Small intestine (tissue), 7 donors: Measurements from ENCODE around the gene SLC8A1. TPM values are rescaled to one million over a fixed set of nuclear protein-coding genes. Genes with fewer than 3 reads are reported as not detected.

Experiments used
- DNase-seq, 2 donors: peaks; one replicate each; pipeline versions ENCODE4 v3.0.0 to v3.0.0-alpha.2; 2013
- FAIRE-seq: peaks from 2 replicates; lab custom pipeline; 2012; peaks lifted over from hg19 to GRCh38; lab: Jason Lieb, UNC
- H3K27ac ChIP-seq, 3 donors: one replicate each; pipeline ENCODE4 v1.5.1; 2013; ENCODE audit warnings: low read length in 2 of 3, mild to moderate bottlenecking in 2 of 3, control low read depth in 1 of 3, inconsistent platforms in 1 of 3, low read depth in 1 of 3, moderate library complexity in 1 of 3
- H3K27me3 ChIP-seq, 3 donors: one replicate each; pipeline ENCODE4 v1.6.1; 2013; ENCODE audit warnings: low read length in 3 of 3, inconsistent platforms in 1 of 3; ENCODE audit not compliant: control insufficient read depth in 3 of 3, insufficient read depth in 3 of 3
- H3K36me3 ChIP-seq, 3 donors: one replicate each; pipeline ENCODE4 v1.6.1; 2013; ENCODE audit warnings: low read length in 3 of 3, inconsistent platforms in 1 of 3, low read depth in 1 of 3, mild to moderate bottlenecking in 1 of 3, moderate library complexity in 1 of 3; ENCODE audit not compliant: control insufficient read depth in 3 of 3, insufficient read depth in 2 of 3
- H3K4me1 ChIP-seq, 3 donors: one replicate each; pipeline ENCODE4 v1.6.1; 2013; ENCODE audit warnings: low read length in 2 of 3, inconsistent platforms in 1 of 3, low read depth in 1 of 3, mild to moderate bottlenecking in 1 of 3, moderate library complexity in 1 of 3; ENCODE audit not compliant: control insufficient read depth in 3 of 3, insufficient read depth in 2 of 3
- H3K4me3 ChIP-seq, 3 donors: one replicate each; pipeline ENCODE4 v1.5.1; 2013; ENCODE audit warnings: low read length in 3 of 3, control low read depth in 1 of 3, inconsistent platforms in 1 of 3, low read depth in 1 of 3, mild to moderate bottlenecking in 1 of 3, moderate library complexity in 1 of 3
- H3K9me3 ChIP-seq, 2 donors: one replicate each; pipeline ENCODE4 v1.6.1; 2013; ENCODE audit warnings: low read depth in 1 of 2, low read length in 1 of 2; ENCODE audit not compliant: control insufficient read depth in 2 of 2, insufficient read depth in 1 of 2
- WGBS, 3 donors: extraction: QIAGEN DNeasy Blood & Tissue Kit; methylation state at CpG; one replicate each; pipeline ENCODE4 v1.1.7; 2013; 5-methylcytosine and 5-hydroxymethylcytosine counted together
- polyA plus RNA-seq, 4 donors: library from polyadenylated mRNA; stranded (reverse) in 3 of 4; unstranded in 1 of 4; fragments of 200-250 nt in 3 of 4; fragments of 120-200 nt in 1 of 4; gene quantifications; one replicate each; pipeline versions ENCODE4 v1.2.1 to v1.2.3, GENCODE V29; 2013
- donor health status: healthy with polysubstance abuse.
- donor health status: control.
- donor health status: control.
- donor health status: Bipolar disorder and iron deficiency.
- donor health status: healthy.

The SLC8A1 gene
- polyA plus RNA-seq, 4 donors, result 0.22 to 5.6 (median 1.9) TPM

DNA sequence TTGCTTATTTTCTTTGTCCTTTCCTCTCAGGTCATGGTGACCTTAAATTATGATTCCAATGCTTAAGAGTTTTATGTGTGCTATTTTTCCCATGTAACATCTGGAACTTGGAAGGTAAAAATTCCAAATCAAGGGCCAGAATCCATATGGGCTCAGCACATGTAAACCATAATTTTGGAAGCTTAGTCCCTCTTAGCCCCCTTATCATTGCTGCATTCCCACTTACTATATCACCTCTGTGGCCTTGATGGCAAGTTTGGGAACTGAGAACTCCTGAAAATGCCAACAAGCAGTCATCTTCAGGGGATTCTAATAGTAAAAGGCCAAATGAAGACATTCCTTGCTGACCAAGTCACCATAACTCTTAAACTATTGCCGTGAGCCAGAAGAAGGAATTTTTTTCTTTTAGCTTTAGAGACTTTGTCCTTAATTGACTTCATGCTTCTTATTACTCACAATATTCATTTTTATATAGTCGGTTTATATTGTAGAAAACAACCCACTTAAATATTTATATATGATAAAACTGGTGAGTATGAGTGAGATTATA lies 251.4 kb downstream of the SLC8A1 start:
- no peaks in the 10 kb centered on the region for H3K27me3 ChIP-seq
- no peak overlapping the region for H3K4me3 ChIP-seq
- FAIRE-seq (no peak), DNase-seq (no peak)
- no peaks in the 10 kb centered on the region for H3K9me3 ChIP-seq
- no peak overlapping the region for H3K27ac ChIP-seq
- no peaks in the 10 kb centered on the region for H3K4me1 ChIP-seq
- WGBS, 3 donors, result 73 to 83% (median 80%) methylated on average over 2 of the region's 2 CpGs
- H3K36me3 ChIP-seq, result no peaks in the 10 kb centered on the region

DNA sequence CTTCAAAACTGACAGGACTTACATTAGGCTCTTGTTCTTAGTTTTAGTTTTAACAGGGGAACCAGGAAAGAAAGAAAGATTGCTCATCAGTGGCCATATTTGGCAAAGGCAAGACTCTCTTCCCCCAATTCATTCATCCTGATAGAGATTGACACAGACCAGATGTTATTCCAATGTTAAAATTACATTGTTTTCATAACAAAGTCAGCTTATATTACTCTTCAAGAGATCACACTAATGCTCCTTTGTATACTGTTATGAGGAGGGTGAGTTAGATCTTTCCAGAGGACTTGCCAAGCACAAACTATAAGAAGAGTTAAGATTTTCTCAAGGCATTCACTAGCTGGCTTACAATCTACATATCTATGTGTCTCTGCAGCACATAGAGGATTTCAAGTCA lies 252.1 kb downstream of the SLC8A1 start:
- FAIRE-seq (no peak), DNase-seq (no peak)
- H3K9me3 ChIP-seq, result no peaks in the 10 kb centered on the region
- H3K4me3 ChIP-seq, result no peak overlapping the region
- H3K27me3 ChIP-seq, result no peaks in the 10 kb centered on the region
- no peaks in the 10 kb centered on the region for H3K36me3 ChIP-seq
- peaks cover 0 to 5% (median 0%) of the 10 kb centered on the region in 3 donors for H3K4me1 ChIP-seq
- no peak overlapping the region for H3K27ac ChIP-seq

DNA sequence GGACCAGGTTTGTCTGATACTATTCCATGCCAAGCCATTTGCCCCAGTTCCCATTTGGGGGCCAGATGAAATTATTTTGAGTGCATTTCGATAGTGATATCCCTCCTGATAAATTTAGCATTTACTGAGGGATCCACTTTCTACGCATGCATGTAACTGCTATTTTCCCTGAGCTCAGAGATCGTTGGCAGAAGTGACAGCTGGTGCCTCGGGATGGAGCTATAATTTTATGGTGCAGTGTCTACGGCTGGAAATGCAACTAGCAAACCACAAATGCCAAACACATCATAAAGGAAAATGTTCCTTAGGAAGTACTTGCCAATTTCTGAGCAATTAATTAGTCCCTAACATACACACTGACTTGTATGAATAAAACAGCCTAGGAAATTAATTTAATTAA lies 254.8 kb downstream of the SLC8A1 start:
- WGBS, 3 donors, result 66 to 69% (median 68%) methylated on average over 5 of the region's 5 CpGs
- H3K36me3 ChIP-seq, result no peaks in the 10 kb centered on the region
- DNase-seq (no peak), FAIRE-seq (no peak)
- no peaks in the 10 kb centered on the region for H3K27me3 ChIP-seq
- H3K4me1 ChIP-seq, result peaks cover 0 to 18% (median 0%) of the 10 kb centered on the region in 3 donors
- H3K9me3 ChIP-seq, result no peaks in the 10 kb centered on the region
- H3K27ac ChIP-seq, result no peak overlapping the region
- H3K4me3 ChIP-seq, result no peak overlapping the region

DNA sequence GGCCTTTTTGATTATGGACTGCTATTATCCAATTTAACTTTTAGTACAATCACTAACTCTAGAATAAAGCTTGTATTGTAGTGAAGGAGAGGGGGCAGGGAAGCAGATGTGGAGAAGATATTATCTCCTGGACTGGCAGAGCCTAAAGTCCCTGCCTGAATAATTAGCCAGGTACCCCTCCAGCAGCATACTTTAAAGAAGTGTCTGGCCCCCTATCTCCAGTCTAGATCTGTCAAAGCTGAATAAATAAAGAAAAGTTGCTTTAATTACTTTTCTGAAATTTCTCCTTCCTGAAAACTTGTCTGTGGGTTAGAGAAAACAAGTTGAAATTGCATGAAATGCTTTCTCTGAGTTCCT lies 258.2 kb downstream of the SLC8A1 start:
- FAIRE-seq (no peak), DNase-seq (no peak)
- Histone ChIP-seq H3K9me3 (no peaks in the 10 kb centered on the region), H3K27me3 (no peaks in the 10 kb centered on the region), H3K27ac (peak overlapping the region in 1 of 3 donors; percentile 36), H3K4me1 (peaks cover 0 to 18% (median 0%) of the 10 kb centered on the region in 3 donors), H3K36me3 (no peaks in the 10 kb centered on the region), H3K4me3 (no peak overlapping the region)

DNA sequence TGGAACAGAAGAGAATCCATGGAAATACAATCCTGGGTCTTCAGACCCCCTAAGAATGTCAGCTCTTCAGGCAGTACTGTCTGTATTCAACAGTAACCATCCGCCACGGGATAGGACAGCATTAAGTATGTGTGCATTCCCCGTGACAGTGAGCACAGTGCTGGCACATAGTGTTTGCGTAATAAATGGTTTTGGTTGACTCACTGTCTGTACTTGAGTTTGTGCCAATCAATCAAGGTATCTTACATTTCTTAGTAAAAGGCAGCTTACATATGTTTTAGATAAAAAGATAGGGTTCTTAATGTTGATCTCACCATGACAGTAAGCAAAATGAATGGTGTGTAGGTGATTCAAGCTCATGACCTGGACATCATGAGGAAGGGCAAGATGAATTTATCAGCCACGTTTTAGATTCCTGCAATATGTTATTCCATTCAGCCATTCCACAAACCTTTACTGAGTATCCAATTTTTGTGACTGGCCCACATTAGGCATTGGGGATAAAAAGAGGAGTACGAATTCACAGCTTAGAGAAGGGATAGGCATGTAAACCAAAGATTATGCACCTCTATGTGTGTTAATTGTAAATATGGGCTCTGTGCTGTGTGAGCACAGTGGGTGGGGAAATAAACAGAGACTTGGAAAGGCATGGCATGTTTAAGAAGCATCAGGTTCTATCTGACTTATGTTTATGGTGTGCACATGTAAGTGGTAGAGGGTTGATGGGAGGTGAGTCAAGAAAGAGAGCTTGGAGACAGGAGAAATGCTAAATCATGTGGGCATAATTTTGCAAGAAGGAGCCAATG lies 258.8 kb downstream of the SLC8A1 start:
- no peaks in the 10 kb centered on the region for H3K36me3 ChIP-seq
- peaks cover 0 to 18% (median 0%) of the 10 kb centered on the region in 3 donors for H3K4me1 ChIP-seq
- no peaks in the 10 kb centered on the region for H3K9me3 ChIP-seq
- H3K27me3 ChIP-seq, result no peaks in the 10 kb centered on the region
- 79 to 88% (median 83%) methylated on average over 6 of the region's 6 CpGs for WGBS, 3 donors
- no peak overlapping the region for H3K27ac ChIP-seq
- FAIRE-seq, result no peak
- H3K4me3 ChIP-seq, result no peak overlapping the region
- DNase-seq, result peak in 1 of 2 donors; percentile 8

DNA sequence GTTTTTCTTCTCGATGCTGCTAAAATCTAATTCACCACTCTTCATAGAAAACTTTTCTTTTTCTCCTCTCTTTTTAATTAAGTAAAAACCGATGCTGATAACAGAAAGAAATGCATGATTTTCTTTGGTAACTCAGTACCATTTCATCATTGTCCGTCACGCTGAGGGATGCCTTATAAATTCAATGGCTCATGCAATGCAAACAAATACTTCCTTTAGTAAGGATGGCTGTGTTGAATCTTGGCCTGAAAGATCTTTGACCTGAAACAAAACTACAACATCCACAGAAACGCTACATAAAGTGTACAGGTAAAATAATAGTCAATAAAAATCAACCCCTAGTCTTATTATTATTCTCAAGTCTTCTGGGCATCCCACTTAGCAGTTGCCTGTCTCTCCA lies 261.4 kb downstream of the SLC8A1 start:
- no peaks in the 10 kb centered on the region for H3K27me3 ChIP-seq
- no peaks in the 10 kb centered on the region for H3K36me3 ChIP-seq
- H3K9me3 ChIP-seq, result no peaks in the 10 kb centered on the region
- no peak for FAIRE-seq
- H3K4me3 ChIP-seq, result no peak overlapping the region
- H3K4me1 ChIP-seq, result peaks cover 0 to 18% (median 0%) of the 10 kb centered on the region in 3 donors
- no peak for DNase-seq
- 77 to 84% (median 84%) methylated on average over 5 of the region's 5 CpGs for WGBS, 3 donors
- H3K27ac ChIP-seq, result no peak overlapping the region

DNA sequence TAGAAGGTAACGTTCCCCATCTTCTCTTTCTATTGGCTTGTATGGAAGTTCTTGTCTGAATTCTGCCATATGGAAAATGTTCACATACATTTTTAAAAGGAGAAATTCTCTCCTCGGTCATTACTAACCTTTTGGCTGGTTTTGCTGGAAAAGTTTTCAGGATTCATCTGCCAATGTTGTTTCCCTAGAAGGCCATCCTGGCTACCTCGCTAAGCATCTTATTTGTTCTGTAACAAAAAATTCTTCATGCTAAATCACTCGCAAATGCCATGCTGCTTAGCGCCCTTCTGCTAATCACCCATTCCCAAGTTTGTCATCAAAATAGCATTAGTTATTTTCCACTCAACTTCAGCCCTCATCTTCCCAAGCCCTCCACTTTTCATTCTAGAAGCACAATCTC lies 262.0 kb downstream of the SLC8A1 start:
- DNase-seq (no peak), FAIRE-seq (no peak)
- Histone ChIP-seq H3K27me3 (no peaks in the 10 kb centered on the region), H3K36me3 (no peaks in the 10 kb centered on the region), H3K4me3 (no peak overlapping the region), H3K9me3 (no peaks in the 10 kb centered on the region), H3K4me1 (peaks cover 0 to 14% (median 0%) of the 10 kb centered on the region in 3 donors), H3K27ac (no peak overlapping the region)
- 81 to 91% (median 82%) methylated on average over 5 of the region's 5 CpGs for WGBS, 3 donors

DNA sequence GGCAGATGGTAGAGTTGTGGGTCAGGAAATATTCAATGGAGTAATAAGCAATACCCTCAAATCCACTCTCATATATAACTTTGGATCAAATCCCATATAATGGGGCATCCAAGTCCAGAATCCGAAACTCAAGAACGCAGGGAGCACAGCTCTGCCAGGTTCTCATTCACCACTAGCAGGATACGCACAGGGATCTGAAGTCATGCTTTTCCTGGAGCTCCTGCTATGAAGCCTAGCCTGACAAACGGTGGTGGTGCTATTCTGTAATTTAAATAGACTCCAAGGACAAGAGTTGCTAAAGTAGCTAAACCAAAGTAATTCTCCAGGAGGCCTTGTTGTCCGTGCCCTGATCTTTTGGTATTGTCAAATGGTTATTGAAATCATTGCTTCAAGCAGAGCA lies 264.8 kb downstream of the SLC8A1 start:
- FAIRE-seq (no peak), DNase-seq (no peak)
- H3K36me3 ChIP-seq, result no peaks in the 10 kb centered on the region
- no peaks in the 10 kb centered on the region for H3K9me3 ChIP-seq
- no peaks in the 10 kb centered on the region for H3K27me3 ChIP-seq
- H3K4me3 ChIP-seq, result no peak overlapping the region
- no peak overlapping the region for H3K27ac ChIP-seq
- 78 to 81% (median 81%) methylated on average over 5 of the region's 5 CpGs for WGBS, 3 donors
- H3K4me1 ChIP-seq, result no peaks in the 10 kb centered on the region
